Occipital lobe (tissue), 2 donors: ENCODE data around the gene USP26. TPM values are rescaled to one million over a fixed set of nuclear protein-coding genes. Genes with fewer than 3 reads are reported as not detected.
"Not testable (repeated sequence)": the region's sequence is repeated elsewhere in the genome, so short reads cannot be mapped to it uniquely, and the experiment has no call there.

Experiments
- DNase-seq: peaks from one replicate; lab custom pipeline; 2025; lab: John Stamatoyannopoulos, UW
- total RNA-seq: library from RNA; depleted of rRNA; stranded (reverse); fragments of >200 nt; gene quantifications from one replicate; pipeline ENCODE4 v1.2.3, GENCODE V29; 2014

The USP26 gene
- total RNA-seq: not detected

- no peak for DNase-seq
These were observed at the start of gene USP26 for GRCh38 chrX:133097031-133097430. Gene USP26 (minus strand): TSS chrX:133097109. CDS start chrX:133028220, 68,889 bp downstream.

GRCh38 chrX:133134282-133134681, 37.4 kb upstream of the USP26 start:
- no peak for DNase-seq

GRCh38 chrX:133120406-133120805, 23.5 kb upstream of the USP26 start:
- no peak for DNase-seq

GRCh38 chrX:133094098-133094731, 2.7 kb downstream of the USP26 start:
- no peak for DNase-seq

- DNase-seq: no peak
These were observed 6.6 kb downstream of the USP26 start for GRCh38 chrX:133090236-133090809.

GRCh38 chrX:133089411-133089810, 7.5 kb downstream of the USP26 start:
- DNase-seq: no peak

GRCh38 chrX:133085785-133086184, 11.1 kb downstream of the USP26 start:
- no peak for DNase-seq

- not testable (repeated sequence) for DNase-seq
These were observed 11.9 kb downstream of the USP26 start for GRCh38 chrX:133085056-133085455.

- DNase-seq: no peak
These were observed 13.0 kb downstream of the USP26 start for GRCh38 chrX:133083899-133084298.

GRCh38 chrX:133081990-133082389, 14.9 kb downstream of the USP26 start:
- DNase-seq: no peak

- not testable (repeated sequence) for DNase-seq
These were observed 19.1 kb downstream of the USP26 start for GRCh38 chrX:133077856-133078255.

GRCh38 chrX:133072566-133072965, 24.3 kb downstream of the USP26 start:
- DNase-seq: no peak

- no peak for DNase-seq
These were observed 28.4 kb downstream of the USP26 start for GRCh38 chrX:133068461-133068860.

GRCh38 chrX:133056341-133056740, 40.6 kb downstream of the USP26 start:
- no peak for DNase-seq

- no peak for DNase-seq
These were observed 42.0 kb downstream of the USP26 start for GRCh38 chrX:133054761-133055405.

GRCh38 chrX:133053861-133054598, 42.9 kb downstream of the USP26 start:
- no peak for DNase-seq

GRCh38 chrX:133048751-133049150, 48.2 kb downstream of the USP26 start:
- DNase-seq: no peak

- no peak for DNase-seq
These were observed 50.3 kb downstream of the USP26 start for GRCh38 chrX:133046601-133047000.

- DNase-seq: no peak
These were observed 50.9 kb downstream of the USP26 start for GRCh38 chrX:133045986-133046385.

GRCh38 chrX:133044145-133044786, 52.6 kb downstream of the USP26 start:
- not testable (repeated sequence) for DNase-seq

- DNase-seq: no peak
These were observed 54.6 kb downstream of the USP26 start for GRCh38 chrX:133042260-133042659.

- DNase-seq: no peak
These were observed 63.9 kb downstream of the USP26 start for GRCh38 chrX:133033010-133033409.
